ENCODE results near the gene PARD3. TPM values are rescaled to one million over a fixed set of nuclear protein-coding genes. Genes with fewer than 3 reads are reported as not detected.

The PARD3 gene
- total RNA-seq, 1 donor from 2014 or later, result 76.4 TPM

DNA sequence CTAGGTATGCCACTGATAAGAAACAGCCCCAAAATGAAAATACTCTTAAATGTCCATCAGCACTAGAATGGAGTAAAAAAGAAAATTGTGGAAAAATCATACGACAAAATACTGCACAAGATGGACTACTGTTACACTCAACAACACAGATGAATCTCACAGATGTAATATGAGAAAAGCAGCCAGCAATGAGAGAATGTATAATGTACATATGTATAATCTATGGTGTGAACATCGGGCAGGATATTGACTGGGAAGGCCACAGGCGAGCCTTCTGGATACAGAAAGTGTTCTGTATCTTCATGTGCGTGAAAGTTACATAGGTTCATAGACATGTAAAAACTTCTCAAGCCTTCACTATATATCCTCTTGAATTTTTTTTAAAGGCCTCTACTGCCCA, 212.6 kb downstream of the PARD3 start:
- no peak overlapping the region for H3K4me3 ChIP-seq (ENCODE audit: low read depth, low read length)
- DNase-seq (ENCODE audit: low read depth), result no peak
- no peaks in the 10 kb centered on the region for H3K36me3 ChIP-seq (ENCODE audit: control insufficient read depth, insufficient read depth, low read length)
- H3K27me3 ChIP-seq (ENCODE audit: control insufficient read depth, insufficient read depth, low read length), result no peaks in the 10 kb centered on the region
- TF ChIP-seq, protein P1, sequence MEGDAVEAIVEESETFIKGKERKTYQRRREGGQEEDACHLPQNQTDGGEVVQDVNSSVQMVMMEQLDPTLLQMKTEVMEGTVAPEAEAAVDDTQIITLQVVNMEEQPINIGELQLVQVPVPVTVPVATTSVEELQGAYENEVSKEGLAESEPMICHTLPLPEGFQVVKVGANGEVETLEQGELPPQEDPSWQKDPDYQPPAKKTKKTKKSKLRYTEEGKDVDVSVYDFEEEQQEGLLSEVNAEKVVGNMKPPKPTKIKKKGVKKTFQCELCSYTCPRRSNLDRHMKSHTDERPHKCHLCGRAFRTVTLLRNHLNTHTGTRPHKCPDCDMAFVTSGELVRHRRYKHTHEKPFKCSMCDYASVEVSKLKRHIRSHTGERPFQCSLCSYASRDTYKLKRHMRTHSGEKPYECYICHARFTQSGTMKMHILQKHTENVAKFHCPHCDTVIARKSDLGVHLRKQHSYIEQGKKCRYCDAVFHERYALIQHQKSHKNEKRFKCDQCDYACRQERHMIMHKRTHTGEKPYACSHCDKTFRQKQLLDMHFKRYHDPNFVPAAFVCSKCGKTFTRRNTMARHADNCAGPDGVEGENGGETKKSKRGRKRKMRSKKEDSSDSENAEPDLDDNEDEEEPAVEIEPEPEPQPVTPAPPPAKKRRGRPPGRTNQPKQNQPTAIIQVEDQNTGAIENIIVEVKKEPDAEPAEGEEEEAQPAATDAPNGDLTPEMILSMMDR (IDR thresholded peaks at IDR 0.05; ENCODE audit: insufficient read depth, low read length, poor library complexity, severe bottlenecking), result no peak

DNA sequence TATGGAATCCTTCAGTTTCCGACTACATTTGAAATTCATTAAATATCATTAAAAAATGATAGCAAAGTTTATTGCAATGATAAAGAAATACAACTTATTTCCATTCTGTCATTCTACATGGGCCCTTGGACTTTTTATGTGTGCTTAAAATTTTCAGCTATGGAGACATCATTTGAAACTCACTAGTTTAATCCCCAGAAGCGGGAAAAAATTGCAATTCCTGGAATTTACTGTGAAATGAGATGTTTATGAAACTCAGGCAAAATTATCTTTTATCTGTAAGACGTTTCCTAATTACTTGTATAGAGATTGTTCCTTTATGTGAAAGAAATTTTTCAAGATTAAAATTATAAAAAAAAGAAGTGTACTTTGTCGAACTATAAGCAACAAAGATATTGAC, 213.4 kb downstream of the PARD3 start:
- Histone ChIP-seq H3K4me3 (ENCODE audit: low read depth, low read length) (no peak overlapping the region), H3K36me3 (ENCODE audit: control insufficient read depth, insufficient read depth, low read length) (no peaks in the 10 kb centered on the region), H3K27me3 (ENCODE audit: control insufficient read depth, insufficient read depth, low read length) (no peaks in the 10 kb centered on the region)
- no peak for DNase-seq (ENCODE audit: low read depth)
- TF ChIP-seq, protein P1 (IDR thresholded peaks at IDR 0.05; ENCODE audit: insufficient read depth, low read length, poor library complexity, severe bottlenecking), result no peak

DNA sequence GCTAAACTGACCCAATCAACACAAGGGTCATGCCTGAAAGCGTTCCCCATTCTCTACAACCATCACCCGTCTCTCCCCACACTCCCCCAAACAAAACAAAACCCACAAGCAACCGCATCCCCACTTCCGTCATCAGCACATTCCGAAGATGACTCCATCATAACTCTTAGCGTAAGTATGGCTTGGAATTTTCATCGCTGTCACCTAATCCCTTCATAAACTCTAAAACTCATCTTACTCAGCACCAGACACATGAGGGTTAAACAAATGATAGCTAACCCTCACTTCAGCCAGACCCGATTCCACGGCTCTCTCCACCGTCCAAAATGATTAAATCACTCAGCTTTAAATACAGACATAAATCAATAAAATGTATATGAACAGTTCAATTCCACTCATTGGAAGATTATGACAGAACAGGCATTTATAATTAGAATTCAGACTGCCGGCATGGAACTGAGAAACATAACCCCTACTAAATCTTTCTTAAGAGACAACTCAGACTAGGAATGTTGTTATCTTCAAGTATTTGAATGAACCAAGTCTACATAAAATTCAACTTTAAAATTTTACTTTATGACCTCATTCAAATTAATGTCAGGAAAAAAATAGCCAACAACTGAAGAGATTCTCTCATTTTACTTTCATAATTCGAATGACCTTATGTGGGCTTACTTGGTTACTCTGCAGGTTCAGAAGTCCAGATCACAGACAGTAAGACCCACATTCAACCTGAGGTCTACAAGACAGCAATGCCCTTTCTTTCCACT, 215.9 kb downstream of the PARD3 start:
- Histone ChIP-seq H3K27me3 (ENCODE audit: control insufficient read depth, insufficient read depth, low read length) (no peaks in the 10 kb centered on the region), H3K36me3 (ENCODE audit: control insufficient read depth, insufficient read depth, low read length) (no peaks in the 10 kb centered on the region), H3K4me3 (ENCODE audit: low read depth, low read length) (no peak overlapping the region)
- DNase-seq (ENCODE audit: low read depth), result no peak
- TF ChIP-seq, protein P1 (IDR thresholded peaks at IDR 0.05; ENCODE audit: insufficient read depth, low read length, poor library complexity, severe bottlenecking), result no peak

DNA sequence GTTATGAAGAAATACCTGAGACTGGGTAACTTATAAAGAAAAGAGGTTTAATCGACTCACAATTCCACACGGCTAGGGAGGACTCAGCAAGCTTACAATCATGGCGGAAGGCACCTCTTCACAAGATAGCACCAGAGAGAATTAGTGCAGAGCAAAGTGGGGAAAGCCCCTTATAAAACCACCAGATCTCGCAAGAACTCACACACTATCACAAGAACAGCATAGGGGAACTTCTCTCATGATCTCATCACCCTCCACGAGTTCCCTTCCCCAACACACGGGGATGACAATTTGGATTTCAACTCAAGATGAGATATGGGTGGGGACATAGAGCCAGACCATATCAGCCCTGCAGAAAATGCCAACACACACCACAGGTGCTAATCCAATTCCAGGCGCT, 218.7 kb downstream of the PARD3 start:
- H3K4me3 ChIP-seq (ENCODE audit: low read depth, low read length), result no peak overlapping the region
- no peak for DNase-seq (ENCODE audit: low read depth)
- H3K27me3 ChIP-seq (ENCODE audit: control insufficient read depth, insufficient read depth, low read length), result no peaks in the 10 kb centered on the region
- TF ChIP-seq, protein P1 (IDR thresholded peaks at IDR 0.05; ENCODE audit: insufficient read depth, low read length, poor library complexity, severe bottlenecking), result no peak
- H3K36me3 ChIP-seq (ENCODE audit: control insufficient read depth, insufficient read depth, low read length), result no peaks in the 10 kb centered on the region

DNA sequence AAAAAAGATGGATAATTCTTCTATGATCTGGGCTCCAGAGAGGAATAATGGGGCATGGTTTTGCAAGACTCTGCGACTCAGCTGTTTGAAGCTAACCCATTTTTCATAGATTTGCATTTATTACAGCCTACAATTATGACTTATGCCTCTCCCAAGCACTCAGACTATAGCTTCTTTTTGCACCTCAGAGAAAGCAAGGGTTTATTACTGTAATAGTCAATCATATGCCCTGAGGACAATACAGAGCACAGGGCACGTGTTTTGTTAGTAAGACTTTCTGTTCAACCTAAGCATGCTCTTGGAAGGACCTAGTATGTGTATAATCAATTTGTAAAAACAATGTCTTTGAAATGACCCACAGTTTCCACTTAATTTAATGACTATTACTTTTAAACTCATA, 221.2 kb downstream of the PARD3 start:
- H3K27me3 ChIP-seq (ENCODE audit: control insufficient read depth, insufficient read depth, low read length), result no peaks in the 10 kb centered on the region
- H3K36me3 ChIP-seq (ENCODE audit: control insufficient read depth, insufficient read depth, low read length), result no peaks in the 10 kb centered on the region
- no peak overlapping the region for H3K4me3 ChIP-seq (ENCODE audit: low read depth, low read length)
- TF ChIP-seq, protein P1 (IDR thresholded peaks at IDR 0.05; ENCODE audit: insufficient read depth, low read length, poor library complexity, severe bottlenecking), result no peak
- no peak for DNase-seq (ENCODE audit: low read depth)

DNA sequence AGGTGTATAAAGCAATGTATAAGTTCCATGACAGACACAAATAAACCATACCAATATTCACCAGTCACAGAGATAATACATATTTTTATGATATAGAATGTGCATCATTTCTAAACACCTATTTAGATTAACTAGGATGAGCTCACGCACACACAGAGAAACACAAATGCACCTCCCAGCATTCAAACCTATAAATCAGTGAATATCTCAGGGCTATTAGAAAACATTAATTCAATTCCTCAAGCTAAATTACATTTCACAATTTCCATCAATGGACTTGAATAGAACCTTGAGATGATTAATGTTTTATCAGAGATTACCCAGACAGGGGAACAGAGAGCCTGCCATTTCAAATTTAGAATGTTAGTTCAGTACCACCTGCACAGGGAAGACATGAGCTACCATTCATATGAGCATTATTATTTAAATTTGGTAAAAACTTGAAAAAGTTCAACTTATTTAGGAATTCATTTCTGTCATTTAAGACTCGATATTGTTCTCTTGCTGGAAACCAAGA, 221.7 kb downstream of the PARD3 start:
- no peak overlapping the region for H3K4me3 ChIP-seq (ENCODE audit: low read depth, low read length)
- no peak for DNase-seq (ENCODE audit: low read depth)
- TF ChIP-seq, protein P1 (IDR thresholded peaks at IDR 0.05; ENCODE audit: insufficient read depth, low read length, poor library complexity, severe bottlenecking), result no peak
- no peaks in the 10 kb centered on the region for H3K36me3 ChIP-seq (ENCODE audit: control insufficient read depth, insufficient read depth, low read length)
- no peaks in the 10 kb centered on the region for H3K27me3 ChIP-seq (ENCODE audit: control insufficient read depth, insufficient read depth, low read length)

Measured in kidney epithelial cell (primary cell).